ENCODE results near the gene SLC24A3.

Gene SLC24A3

GRCh38 chr20:19761841-19762240 lies 549.4 kb downstream of the SLC24A3 start:
- H3K4me3 ChIP-seq (replicated peaks; ENCODE audit: low read depth, low read length): no peak overlapping the region
- H3K27me3 ChIP-seq (replicated peaks; ENCODE audit: control insufficient read depth, insufficient read depth, low read length): peaks cover 4% of the 10 kb centered on the region
- no peak for DNase-seq (ENCODE audit: extremely low read depth, insufficient read length)
- no peak for TF ChIP-seq CTCF (IDR thresholded peaks at IDR 0.05; ENCODE audit: insufficient read depth, low read length, poor library complexity, severe bottlenecking)
- no peaks in the 10 kb centered on the region for H3K36me3 ChIP-seq (ENCODE audit: control insufficient read depth, insufficient read depth, low read length)

- no peak for TF ChIP-seq CTCF (IDR thresholded peaks at IDR 0.05; ENCODE audit: insufficient read depth, low read length, poor library complexity, severe bottlenecking)
- H3K4me3 ChIP-seq (replicated peaks; ENCODE audit: low read depth, low read length): no peak overlapping the region
- no peaks in the 10 kb centered on the region for H3K36me3 ChIP-seq (ENCODE audit: control insufficient read depth, insufficient read depth, low read length)
- DNase-seq (ENCODE audit: extremely low read depth, insufficient read length): no peak
- H3K27me3 ChIP-seq (replicated peaks; ENCODE audit: control insufficient read depth, insufficient read depth, low read length): no peaks in the 10 kb centered on the region; the same call in none of the 2 replicates
These were observed 551.8 kb downstream of the SLC24A3 start for GRCh38 chr20:19764207-19764606.

- no peak for DNase-seq (ENCODE audit: extremely low read depth, insufficient read length)
- TF ChIP-seq CTCF (IDR thresholded peaks at IDR 0.05; ENCODE audit: insufficient read depth, low read length, poor library complexity, severe bottlenecking): no peak
These were observed 552.8 kb downstream of the SLC24A3 start for GRCh38 chr20:19765266-19765665.

GRCh38 chr20:19765913-19766312 lies 553.5 kb downstream of the SLC24A3 start:
- no peak for DNase-seq (ENCODE audit: extremely low read depth, insufficient read length)
- H3K36me3 ChIP-seq (ENCODE audit: control insufficient read depth, insufficient read depth, low read length): no peaks in the 10 kb centered on the region
- no peak overlapping the region for H3K4me3 ChIP-seq (replicated peaks; ENCODE audit: low read depth, low read length)
- no peak for TF ChIP-seq CTCF (IDR thresholded peaks at IDR 0.05; ENCODE audit: insufficient read depth, low read length, poor library complexity, severe bottlenecking)
- no peaks in the 10 kb centered on the region; the same call in 1 of the 2 replicates for H3K27me3 ChIP-seq (replicated peaks; ENCODE audit: control insufficient read depth, insufficient read depth, low read length)

More at GRCh38 chr20:19765266-19765665, 552.8 kb downstream of the SLC24A3 start:
- Histone ChIP-seq H3K36me3 (ENCODE audit: control insufficient read depth, insufficient read depth, low read length) (no peaks in the 10 kb centered on the region), H3K27me3 (replicated peaks; ENCODE audit: control insufficient read depth, insufficient read depth, low read length) (no peaks in the 10 kb centered on the region; the same call in 1 of the 2 replicates), H3K4me3 (replicated peaks; ENCODE audit: low read depth, low read length) (no peak overlapping the region)

GRCh38 chr20:19767070-19767469 lies 554.6 kb downstream of the SLC24A3 start:
- Histone ChIP-seq H3K27me3 (replicated peaks; ENCODE audit: control insufficient read depth, insufficient read depth, low read length) (no peaks in the 10 kb centered on the region; the same call in 1 of the 2 replicates), H3K36me3 (ENCODE audit: control insufficient read depth, insufficient read depth, low read length) (no peaks in the 10 kb centered on the region), H3K4me3 (replicated peaks; ENCODE audit: low read depth, low read length) (no peak overlapping the region)
- DNase-seq (ENCODE audit: extremely low read depth, insufficient read length): no peak
- no peak for TF ChIP-seq CTCF (IDR thresholded peaks at IDR 0.05; ENCODE audit: insufficient read depth, low read length, poor library complexity, severe bottlenecking)

GRCh38 chr20:19768325-19768842 lies 555.9 kb downstream of the SLC24A3 start:
- no peak overlapping the region for H3K4me3 ChIP-seq (replicated peaks; ENCODE audit: low read depth, low read length)
- H3K27me3 ChIP-seq (replicated peaks; ENCODE audit: control insufficient read depth, insufficient read depth, low read length): no peaks in the 10 kb centered on the region; the same call in none of the 2 replicates
- H3K36me3 ChIP-seq (ENCODE audit: control insufficient read depth, insufficient read depth, low read length): no peaks in the 10 kb centered on the region
- no peak for TF ChIP-seq CTCF (IDR thresholded peaks at IDR 0.05; ENCODE audit: insufficient read depth, low read length, poor library complexity, severe bottlenecking)
- no peak for DNase-seq (ENCODE audit: extremely low read depth, insufficient read length)
